HepG2 (cell line): ENCODE measurements around the gene RTP3. TPM values are rescaled to one million over a fixed set of nuclear protein-coding genes. Genes with fewer than 3 reads are reported as not detected.

ENCODE experiments used
- HOXA9 ChIP-seq: sonication (generic); formaldehyde crosslinking; IDR thresholded peaks from 2 replicates; pipeline ENCODE4 v1.8.1; 2022; ENCODE audit warnings: missing genetic modification reagents, mild to moderate bottlenecking, moderate library complexity, borderline replicate concordance
- HOXD1 ChIP-seq: sonication (generic); formaldehyde crosslinking; IDR thresholded peaks from 2 replicates; pipeline ENCODE4 v1.5.0; 2020; ENCODE audit warnings: missing genetic modification reagents
- MED8 ChIP-seq: sonication (generic); formaldehyde crosslinking; IDR thresholded peaks from 2 replicates; pipeline ENCODE4 v1.8.1; 2023; ENCODE audit warnings: mild to moderate bottlenecking, missing genetic modification reagents; ENCODE audit not compliant: insufficient replicate concordance
- NFATC3 ChIP-seq: sonication (generic); formaldehyde crosslinking; IDR thresholded peaks from 2 replicates; pipeline ENCODE4 v1.5.1; 2020; ENCODE audit warnings: mild to moderate bottlenecking, missing genetic modification reagents
- ZKSCAN5 ChIP-seq: sonication (generic); formaldehyde crosslinking; IDR thresholded peaks from 2 replicates; pipeline ENCODE4 v1.5.1; 2020; ENCODE audit warnings: mild to moderate bottlenecking, missing genetic modification reagents
- ZNF354B ChIP-seq: sonication (generic); formaldehyde crosslinking; IDR thresholded peaks from 2 replicates; pipeline ENCODE4 v1.8.0; 2022; ENCODE audit warnings: mild to moderate bottlenecking, missing genetic modification reagents
- ZNF383 ChIP-seq: sonication (generic); formaldehyde crosslinking; IDR thresholded peaks from 2 replicates; pipeline ENCODE4 v1.4.0; 2020; ENCODE audit warnings: missing genetic modification reagents, mild to moderate bottlenecking, borderline replicate concordance
- ZNF432 ChIP-seq: sonication (generic); formaldehyde crosslinking; IDR thresholded peaks from 2 replicates; pipeline ENCODE4 v1.5.0; 2020; ENCODE audit warnings: missing genetic modification reagents, mild to moderate bottlenecking, borderline replicate concordance
- ZNF557 ChIP-seq: sonication (generic); formaldehyde crosslinking; IDR thresholded peaks from 2 replicates; pipeline ENCODE4 v1.4.0; 2020; ENCODE audit warnings: missing genetic modification reagents
- ZNF652 ChIP-seq: IDR thresholded peaks from 2 replicates; pipeline ENCODE4 v1.6.1; 2016; ENCODE audit warnings: low read depth, borderline replicate concordance
- polyA plus RNA-seq, 8 experiments: library from polyadenylated mRNA; depleted of rRNA in 3 of 8; stranded (reverse) in 7 of 8; unstranded in 1 of 8; fragments of >200 nt; fragmentation: Illumina TruSeq in 4 of 8; extraction: Trizol in 4 of 8; gene quantifications; 2 replicates each; pipeline versions ENCODE4 v1.2.1 to v1.2.3, GENCODE V29; 2011 to 2016; ENCODE audit warnings: low read depth in 4 of 8, missing spikeins in 1 of 8, mixed read lengths in 1 of 8; ENCODE audit not compliant: insufficient read depth in 1 of 8
- total RNA-seq, 5 experiments: library from RNA; depleted of rRNA; stranded (reverse); fragments of >200 nt; fragmentation: Illumina TruSeq; extraction: Trizol; gene quantifications; 2 replicates each; pipeline ENCODE4 v1.2.3, GENCODE V29; 2016; ENCODE audit warnings: low read depth in 1 of 5
- TF ChIP-seq, protein P1 (sequence below): sonication (generic); formaldehyde crosslinking; IDR thresholded peaks from 2 replicates; pipeline ENCODE4 v1.4.0; 2020; ENCODE audit warnings: missing genetic modification reagents, mild to moderate bottlenecking, borderline replicate concordance
- TF ChIP-seq, protein P2 (sequence below): IDR thresholded peaks from 2 replicates; pipeline ENCODE4 v1.6.1; 2018; ENCODE audit warnings: missing genetic modification reagents, mild to moderate bottlenecking, missing compliant biosample characterization
- TF ChIP-seq, protein P3 (sequence below): sonication (generic); formaldehyde crosslinking; IDR thresholded peaks from 2 replicates; pipeline ENCODE4 v1.4.0; 2020; ENCODE audit warnings: mild to moderate bottlenecking, missing genetic modification reagents
- TF ChIP-seq, protein P4 (sequence below): IDR thresholded peaks from 2 replicates; pipeline ENCODE4 v1.6.1; 2016
- TF ChIP-seq, protein P5 (sequence below): sonication (generic); formaldehyde crosslinking; IDR thresholded peaks from 2 replicates; pipeline ENCODE4 v1.5.1; 2020; ENCODE audit warnings: missing genetic modification reagents, mild to moderate bottlenecking, borderline replicate concordance
- TF ChIP-seq, protein P6 (sequence below): sonication (generic); formaldehyde crosslinking; IDR thresholded peaks from 2 replicates; pipeline ENCODE4 v1.8.1; 2022; ENCODE audit warnings: low read depth, mild to moderate bottlenecking, missing genetic modification reagents

RTP3 gene
- total and polyA plus RNA-seq, 2 of the 13 experiments (the other 11 are each of a cell fraction or from before 2014, with no cell fraction given) = 0.09 TPM; not detected in 1

DNA sequence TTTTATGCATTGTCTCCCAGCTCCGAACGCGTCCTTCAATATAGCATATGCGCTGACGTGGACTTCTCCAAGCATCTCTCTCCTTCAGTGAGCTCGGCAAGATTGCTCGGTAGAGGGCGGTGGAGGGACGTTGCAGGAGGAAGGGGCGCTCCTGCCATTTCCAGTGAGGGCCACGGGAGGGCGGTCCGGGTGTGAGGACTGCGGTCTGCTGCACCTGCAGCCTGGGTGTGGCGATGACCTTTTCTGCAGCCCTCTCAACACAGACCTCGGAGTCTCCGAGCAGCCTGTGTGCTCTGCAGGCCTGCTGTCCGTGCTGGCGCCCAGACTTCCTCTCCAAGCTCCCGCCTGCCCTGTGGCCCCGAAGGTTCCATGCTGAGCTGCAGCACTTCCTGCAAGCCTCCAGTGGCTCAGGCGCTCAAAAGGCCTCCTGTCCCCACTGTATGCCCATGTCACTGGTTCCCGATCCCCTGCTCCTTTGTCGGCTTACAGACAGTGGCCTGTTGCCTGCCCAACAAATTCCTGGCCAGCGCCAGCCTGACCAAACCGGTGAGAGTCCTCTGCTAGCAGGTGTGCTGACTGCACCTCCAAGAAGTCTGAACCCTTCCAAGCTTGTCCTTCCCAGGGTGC lies 8.9 kb upstream of the RTP3 start (continued):
- TF ChIP-seq ZNF652 (CRISPR knock-in tag) (no peak), ZNF383 (no peak), HOXA9 (CRISPR knock-in tag) (no peak), ZNF432 (CRISPR knock-in tag) (no peak), ZKSCAN5 (no peak), ZNF557 (CRISPR knock-in tag) (no peak), ZNF354B (no peak), HOXD1 (CRISPR knock-in tag) (no peak), MED8 (no peak), NFATC3 (CRISPR knock-in tag) (no peak)
- TF ChIP-seq, protein P1, sequence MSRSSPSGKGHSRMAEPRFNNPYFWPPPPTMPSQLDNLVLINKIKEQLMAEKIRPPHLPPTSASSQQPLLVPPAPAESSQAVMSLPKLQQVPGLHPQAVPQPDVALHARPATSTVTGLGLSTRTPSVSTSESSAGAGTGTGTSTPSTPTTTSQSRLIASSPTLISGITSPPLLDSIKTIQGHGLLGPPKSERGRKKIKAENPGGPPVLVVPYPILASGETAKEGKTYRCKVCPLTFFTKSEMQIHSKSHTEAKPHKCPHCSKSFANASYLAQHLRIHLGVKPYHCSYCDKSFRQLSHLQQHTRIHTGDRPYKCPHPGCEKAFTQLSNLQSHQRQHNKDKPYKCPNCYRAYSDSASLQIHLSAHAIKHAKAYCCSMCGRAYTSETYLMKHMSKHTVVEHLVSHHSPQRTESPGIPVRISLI = no peak
- TF ChIP-seq, protein P2, sequence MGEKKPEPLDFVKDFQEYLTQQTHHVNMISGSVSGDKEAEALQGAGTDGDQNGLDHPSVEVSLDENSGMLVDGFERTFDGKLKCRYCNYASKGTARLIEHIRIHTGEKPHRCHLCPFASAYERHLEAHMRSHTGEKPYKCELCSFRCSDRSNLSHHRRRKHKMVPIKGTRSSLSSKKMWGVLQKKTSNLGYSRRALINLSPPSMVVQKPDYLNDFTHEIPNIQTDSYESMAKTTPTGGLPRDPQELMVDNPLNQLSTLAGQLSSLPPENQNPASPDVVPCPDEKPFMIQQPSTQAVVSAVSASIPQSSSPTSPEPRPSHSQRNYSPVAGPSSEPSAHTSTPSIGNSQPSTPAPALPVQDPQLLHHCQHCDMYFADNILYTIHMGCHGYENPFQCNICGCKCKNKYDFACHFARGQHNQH (CRISPR knock-in tag) = 0 out of 2 replicates have a peak, but pooled peaks have one; percentile 26
- TF ChIP-seq, protein P3, sequence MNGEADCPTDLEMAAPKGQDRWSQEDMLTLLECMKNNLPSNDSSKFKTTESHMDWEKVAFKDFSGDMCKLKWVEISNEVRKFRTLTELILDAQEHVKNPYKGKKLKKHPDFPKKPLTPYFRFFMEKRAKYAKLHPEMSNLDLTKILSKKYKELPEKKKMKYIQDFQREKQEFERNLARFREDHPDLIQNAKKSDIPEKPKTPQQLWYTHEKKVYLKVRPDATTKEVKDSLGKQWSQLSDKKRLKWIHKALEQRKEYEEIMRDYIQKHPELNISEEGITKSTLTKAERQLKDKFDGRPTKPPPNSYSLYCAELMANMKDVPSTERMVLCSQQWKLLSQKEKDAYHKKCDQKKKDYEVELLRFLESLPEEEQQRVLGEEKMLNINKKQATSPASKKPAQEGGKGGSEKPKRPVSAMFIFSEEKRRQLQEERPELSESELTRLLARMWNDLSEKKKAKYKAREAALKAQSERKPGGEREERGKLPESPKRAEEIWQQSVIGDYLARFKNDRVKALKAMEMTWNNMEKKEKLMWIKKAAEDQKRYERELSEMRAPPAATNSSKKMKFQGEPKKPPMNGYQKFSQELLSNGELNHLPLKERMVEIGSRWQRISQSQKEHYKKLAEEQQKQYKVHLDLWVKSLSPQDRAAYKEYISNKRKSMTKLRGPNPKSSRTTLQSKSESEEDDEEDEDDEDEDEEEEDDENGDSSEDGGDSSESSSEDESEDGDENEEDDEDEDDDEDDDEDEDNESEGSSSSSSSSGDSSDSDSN (CRISPR knock-in tag) = peak; percentile 23; the same call in 1 of the 2 replicates
- TF ChIP-seq, protein P4, sequence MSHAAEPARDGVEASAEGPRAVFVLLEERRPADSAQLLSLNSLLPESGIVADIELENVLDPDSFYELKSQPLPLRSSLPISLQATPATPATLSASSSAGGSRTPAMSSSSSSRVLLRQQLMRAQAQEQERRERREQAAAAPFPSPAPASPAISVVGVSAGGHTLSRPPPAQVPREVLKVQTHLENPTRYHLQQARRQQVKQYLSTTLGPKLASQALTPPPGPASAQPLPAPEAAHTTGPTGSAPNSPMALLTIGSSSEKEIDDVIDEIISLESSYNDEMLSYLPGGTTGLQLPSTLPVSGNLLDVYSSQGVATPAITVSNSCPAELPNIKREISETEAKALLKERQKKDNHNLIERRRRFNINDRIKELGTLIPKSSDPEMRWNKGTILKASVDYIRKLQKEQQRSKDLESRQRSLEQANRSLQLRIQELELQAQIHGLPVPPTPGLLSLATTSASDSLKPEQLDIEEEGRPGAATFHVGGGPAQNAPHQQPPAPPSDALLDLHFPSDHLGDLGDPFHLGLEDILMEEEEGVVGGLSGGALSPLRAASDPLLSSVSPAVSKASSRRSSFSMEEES (CRISPR knock-in tag) = no peak
- TF ChIP-seq, protein P5, sequence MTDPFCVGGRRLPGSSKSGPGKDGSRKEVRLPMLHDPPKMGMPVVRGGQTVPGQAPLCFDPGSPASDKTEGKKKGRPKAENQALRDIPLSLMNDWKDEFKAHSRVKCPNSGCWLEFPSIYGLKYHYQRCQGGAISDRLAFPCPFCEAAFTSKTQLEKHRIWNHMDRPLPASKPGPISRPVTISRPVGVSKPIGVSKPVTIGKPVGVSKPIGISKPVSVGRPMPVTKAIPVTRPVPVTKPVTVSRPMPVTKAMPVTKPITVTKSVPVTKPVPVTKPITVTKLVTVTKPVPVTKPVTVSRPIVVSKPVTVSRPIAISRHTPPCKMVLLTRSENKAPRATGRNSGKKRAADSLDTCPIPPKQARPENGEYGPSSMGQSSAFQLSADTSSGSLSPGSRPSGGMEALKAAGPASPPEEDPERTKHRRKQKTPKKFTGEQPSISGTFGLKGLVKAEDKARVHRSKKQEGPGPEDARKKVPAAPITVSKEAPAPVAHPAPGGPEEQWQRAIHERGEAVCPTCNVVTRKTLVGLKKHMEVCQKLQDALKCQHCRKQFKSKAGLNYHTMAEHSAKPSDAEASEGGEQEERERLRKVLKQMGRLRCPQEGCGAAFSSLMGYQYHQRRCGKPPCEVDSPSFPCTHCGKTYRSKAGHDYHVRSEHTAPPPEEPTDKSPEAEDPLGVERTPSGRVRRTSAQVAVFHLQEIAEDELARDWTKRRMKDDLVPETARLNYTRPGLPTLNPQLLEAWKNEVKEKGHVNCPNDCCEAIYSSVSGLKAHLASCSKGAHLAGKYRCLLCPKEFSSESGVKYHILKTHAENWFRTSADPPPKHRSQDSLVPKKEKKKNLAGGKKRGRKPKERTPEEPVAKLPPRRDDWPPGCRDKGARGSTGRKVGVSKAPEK = no peak
- TF ChIP-seq, protein P6, sequence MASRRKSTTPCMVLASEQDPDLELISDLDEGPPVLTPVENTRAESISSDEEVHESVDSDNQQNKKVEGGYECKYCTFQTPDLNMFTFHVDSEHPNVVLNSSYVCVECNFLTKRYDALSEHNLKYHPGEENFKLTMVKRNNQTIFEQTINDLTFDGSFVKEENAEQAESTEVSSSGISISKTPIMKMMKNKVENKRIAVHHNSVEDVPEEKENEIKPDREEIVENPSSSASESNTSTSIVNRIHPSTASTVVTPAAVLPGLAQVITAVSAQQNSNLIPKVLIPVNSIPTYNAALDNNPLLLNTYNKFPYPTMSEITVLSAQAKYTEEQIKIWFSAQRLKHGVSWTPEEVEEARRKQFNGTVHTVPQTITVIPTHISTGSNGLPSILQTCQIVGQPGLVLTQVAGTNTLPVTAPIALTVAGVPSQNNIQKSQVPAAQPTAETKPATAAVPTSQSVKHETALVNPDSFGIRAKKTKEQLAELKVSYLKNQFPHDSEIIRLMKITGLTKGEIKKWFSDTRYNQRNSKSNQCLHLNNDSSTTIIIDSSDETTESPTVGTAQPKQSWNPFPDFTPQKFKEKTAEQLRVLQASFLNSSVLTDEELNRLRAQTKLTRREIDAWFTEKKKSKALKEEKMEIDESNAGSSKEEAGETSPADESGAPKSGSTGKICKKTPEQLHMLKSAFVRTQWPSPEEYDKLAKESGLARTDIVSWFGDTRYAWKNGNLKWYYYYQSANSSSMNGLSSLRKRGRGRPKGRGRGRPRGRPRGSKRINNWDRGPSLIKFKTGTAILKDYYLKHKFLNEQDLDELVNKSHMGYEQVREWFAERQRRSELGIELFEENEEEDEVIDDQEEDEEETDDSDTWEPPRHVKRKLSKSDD (CRISPR knock-in tag) = no peak
